Hepatocyte (in vitro differentiated cells): ENCODE measurements around the gene LMX1A. TPM values are rescaled to one million over a fixed set of nuclear protein-coding genes. Genes with fewer than 3 reads are reported as not detected.

Experiments
- DNase-seq: peaks from one replicate; pipeline ENCODE4 v3.0.0-alpha.2; 2016; ENCODE audit warnings: low spot score
- H2AFZ ChIP-seq: fragments of 200-600 bp; sonication (generic); 2 replicates; pipeline ENCODE4 v1.6.0; 2016; ENCODE audit warnings: antibody characterized with exemption, mild to moderate bottlenecking
- H3K27ac ChIP-seq: fragments of 200-600 bp; sonication (generic); 2 replicates; pipeline ENCODE4 v1.5.1; 2016; ENCODE audit warnings: mild to moderate bottlenecking
- H3K27me3 ChIP-seq: fragments of 200-600 bp; sonication (generic); 2 replicates; pipeline ENCODE4 v1.6.1; 2016
- H3K36me3 ChIP-seq: fragments of 200-600 bp; sonication (generic); replicated peaks from 2 replicates; pipeline ENCODE4 v1.5.1; 2016; ENCODE audit warnings: low read depth; ENCODE audit not compliant: insufficient read depth
- H3K4me1 ChIP-seq: fragments of 200-600 bp; sonication (generic); 2 replicates; pipeline ENCODE4 v1.5.1; 2016; ENCODE audit warnings: mild to moderate bottlenecking, moderate library complexity; ENCODE audit not compliant: insufficient read depth
- H3K4me2 ChIP-seq: fragments of 200-600 bp; sonication (generic); 2 replicates; pipeline ENCODE4 v1.6.0; 2016
- H3K4me3 ChIP-seq: fragments of 200-600 bp; sonication (generic); 2 replicates; pipeline ENCODE4 v1.5.1; 2016; ENCODE audit warnings: mild to moderate bottlenecking
- H3K79me2 ChIP-seq: fragments of 200-600 bp; sonication (generic); 2 replicates; pipeline ENCODE4 v1.6.0; 2017; ENCODE audit warnings: mild to moderate bottlenecking
- H3K9me2 ChIP-seq: fragments of 200-600 bp; sonication (generic); replicated peaks from 2 replicates; pipeline ENCODE4 v1.6.0; 2017; ENCODE audit warnings: mild to moderate bottlenecking; ENCODE audit not compliant: insufficient read depth
- H3K9me3 ChIP-seq: fragments of 200-600 bp; sonication (generic); 2 replicates; pipeline ENCODE4 v1.5.1; 2016; ENCODE audit warnings: low read depth, mild to moderate bottlenecking
- H4K20me1 ChIP-seq: fragments of 200-600 bp; sonication (generic); 2 replicates; pipeline ENCODE4 v1.6.0; 2016; ENCODE audit warnings: mild to moderate bottlenecking; ENCODE audit not compliant: insufficient read depth, poor library complexity, severe bottlenecking
- CTCF ChIP-seq: fragments of 200-600 bp; sonication (generic); IDR thresholded peaks from 2 replicates; pipeline ENCODE4 v1.5.1; 2016; ENCODE audit warnings: antibody characterized with exemption, mild to moderate bottlenecking; ENCODE audit not compliant: poor library complexity
- EZH2 ChIP-seq: fragments of 200-600 bp; sonication (generic); IDR thresholded peaks from 2 replicates; pipeline ENCODE4 v1.6.1; 2016; ENCODE audit warnings: antibody characterized with exemption, mild to moderate bottlenecking, borderline replicate concordance
- EZH2phosphoT487 ChIP-seq: fragments of 200-600 bp; sonication (generic); IDR thresholded peaks from one replicate; pipeline ENCODE4 v1.6.1; 2018; ENCODE audit warnings: antibody characterized with exemption, mild to moderate bottlenecking, low read depth, moderate library complexity; ENCODE audit not compliant: unreplicated experiment, severe bottlenecking
- WGBS: methylation state at CpG from one replicate; pipeline ENCODE4 v1.1.6; 2016; ENCODE audit warnings: low lambda C conversion rate; ENCODE audit errors: missing lambda C conversion rate; 5-methylcytosine and 5-hydroxymethylcytosine counted together
- polyA plus RNA-seq: library from polyadenylated mRNA; unstranded; fragments of >200 nt; fragmentation: Nextera tagmentation; extraction: Ambion mirVana; gene quantifications from 2 replicates; pipeline ENCODE4 v1.2.1, GENCODE V29; 2016
- total RNA-seq: library from RNA; depleted of rRNA; stranded (reverse); fragments of >200 nt; gene quantifications from 2 replicates; pipeline ENCODE4 v1.2.3, GENCODE V29; 2014

Gene LMX1A
- total and polyA plus RNA-seq, 2 experiments from 2014 or later = not detected

DNA sequence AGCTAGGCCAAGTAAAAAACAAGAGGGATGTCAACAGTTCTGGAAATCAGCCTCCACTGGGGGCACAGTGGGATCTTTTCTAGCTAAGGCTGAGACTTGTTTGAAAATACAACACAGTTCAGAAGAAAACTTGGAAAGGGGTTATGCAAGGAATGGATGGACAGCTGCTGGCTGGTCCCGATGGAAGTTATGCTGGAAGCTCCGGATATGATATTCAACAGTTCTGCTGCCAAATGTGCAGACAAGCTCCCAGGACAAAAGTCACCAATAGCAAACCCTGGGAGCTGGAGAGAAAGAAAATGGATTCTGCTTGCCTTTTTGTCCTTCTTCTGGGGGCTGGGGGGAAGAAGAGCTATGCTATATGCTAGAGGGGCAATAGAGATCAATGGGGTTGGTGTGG, 14.3 kb downstream of the LMX1A start:
- WGBS = 90% methylated on average over 2 of the region's 2 CpGs

DNA sequence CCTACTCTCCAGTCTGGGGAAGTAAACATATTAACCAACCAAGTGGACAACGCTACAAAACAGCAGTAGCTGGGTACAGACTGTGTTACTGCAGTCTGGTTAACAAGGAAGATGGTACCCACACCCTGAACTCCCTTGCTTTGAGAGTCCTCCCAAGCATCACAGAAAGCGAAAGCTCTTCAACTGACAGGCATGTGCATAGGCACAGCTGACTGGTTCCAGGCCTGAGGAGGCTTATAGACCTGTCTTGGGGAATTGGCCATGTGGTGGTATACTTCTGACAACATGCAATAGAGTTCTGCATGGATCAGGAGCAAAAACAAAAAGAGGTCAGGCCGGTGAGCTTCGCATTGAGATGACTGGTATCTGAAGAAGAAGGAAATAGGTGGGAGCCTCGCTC, 17.4 kb downstream of the LMX1A start:
- no peak overlapping the region for H3K27ac ChIP-seq
- no peak overlapping the region for H3K4me3 ChIP-seq
- H3K27me3 ChIP-seq = peaks cover 24% of the 10 kb centered on the region
- no peak overlapping the region for H3K4me2 ChIP-seq
- H3K79me2 ChIP-seq = no peaks in the 10 kb centered on the region
- WGBS = 94% methylated on average over 5 of the region's 5 CpGs
- DNase-seq = no peak
- H4K20me1 ChIP-seq = no peaks in the 10 kb centered on the region
- H2AFZ ChIP-seq = no peak overlapping the region
- H3K9me2 ChIP-seq = no peaks in the 10 kb centered on the region
- no peak for TF ChIP-seq EZH2phosphoT487
- no peak for TF ChIP-seq EZH2
- TF ChIP-seq CTCF = no peak
- H3K36me3 ChIP-seq = no peaks in the 10 kb centered on the region
- H3K4me1 ChIP-seq = no peaks in the 10 kb centered on the region
- no peaks in the 10 kb centered on the region for H3K9me3 ChIP-seq

More for the DNA sequence above, 14.3 kb downstream of the LMX1A start:
- Histone ChIP-seq H4K20me1 (no peaks in the 10 kb centered on the region), H3K4me1 (no peaks in the 10 kb centered on the region), H3K27ac (no peak overlapping the region), H3K27me3 (peaks cover 52% of the 10 kb centered on the region), H3K9me3 (no peaks in the 10 kb centered on the region), H3K4me3 (no peak overlapping the region), H3K9me2 (no peaks in the 10 kb centered on the region), H3K4me2 (no peak overlapping the region), H2AFZ (no peak overlapping the region), H3K36me3 (no peaks in the 10 kb centered on the region), H3K79me2 (no peaks in the 10 kb centered on the region)
- no peak for DNase-seq
- no peak for TF ChIP-seq EZH2phosphoT487
- TF ChIP-seq CTCF = no peak
- TF ChIP-seq EZH2 = no peak

DNA sequence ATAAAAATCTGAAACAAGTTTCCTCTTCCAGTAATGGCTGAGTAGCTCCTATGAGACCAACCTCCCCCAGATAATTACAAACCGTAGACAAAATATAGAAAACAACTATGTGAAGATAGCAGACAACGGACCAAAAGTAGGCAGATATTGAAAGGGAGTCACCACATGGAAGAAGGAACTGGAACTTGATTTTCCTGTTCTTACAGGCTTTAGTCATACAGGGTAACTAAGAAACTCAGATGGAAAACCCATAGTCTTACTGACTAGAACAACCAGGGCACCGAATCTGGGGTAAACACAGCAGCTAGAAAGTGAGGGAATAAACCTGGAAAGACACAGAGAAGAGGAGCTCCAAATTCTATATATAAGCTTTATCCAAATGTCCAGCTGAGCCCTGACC, 26.0 kb downstream of the LMX1A start:
- 54% methylated on average over 3 of the region's 3 CpGs for WGBS
- Histone ChIP-seq H3K27ac (no peak overlapping the region), H4K20me1 (no peaks in the 10 kb centered on the region), H3K36me3 (no peaks in the 10 kb centered on the region), H3K27me3 (no peaks in the 10 kb centered on the region), H3K79me2 (no peaks in the 10 kb centered on the region), H3K4me1 (no peaks in the 10 kb centered on the region), H2AFZ (no peak overlapping the region), H3K4me3 (no peak overlapping the region), H3K4me2 (no peak overlapping the region), H3K9me2 (no peaks in the 10 kb centered on the region), H3K9me3 (no peaks in the 10 kb centered on the region)
- no peak for DNase-seq
- no peak for TF ChIP-seq EZH2phosphoT487
- TF ChIP-seq CTCF = no peak
- no peak for TF ChIP-seq EZH2

DNA sequence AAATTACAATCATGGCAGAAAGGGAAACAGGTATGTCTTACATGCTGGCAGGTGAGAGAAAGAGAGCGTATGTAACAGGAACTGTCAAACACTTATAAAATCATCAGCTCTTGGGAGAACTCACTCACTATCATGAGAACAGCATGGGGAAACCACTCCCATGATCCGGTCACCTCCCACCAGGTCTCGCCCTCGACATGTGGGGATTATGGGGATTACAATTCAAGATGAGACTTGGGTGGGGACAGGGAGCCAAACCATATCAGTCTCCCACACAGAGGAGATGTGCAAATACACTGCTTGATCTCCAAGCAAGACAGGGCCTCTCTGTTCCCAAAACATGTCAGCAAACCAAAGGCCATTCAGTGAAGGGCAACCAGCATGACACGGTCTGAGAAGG, 27.4 kb downstream of the LMX1A start:
- no peak overlapping the region for H2AFZ ChIP-seq
- H3K36me3 ChIP-seq = no peaks in the 10 kb centered on the region
- H3K79me2 ChIP-seq = no peaks in the 10 kb centered on the region
- 74% methylated on average over 5 of the region's 5 CpGs for WGBS
- no peaks in the 10 kb centered on the region for H3K4me1 ChIP-seq
- H3K9me3 ChIP-seq = no peaks in the 10 kb centered on the region
- H3K4me3 ChIP-seq = no peak overlapping the region
- H3K9me2 ChIP-seq = no peaks in the 10 kb centered on the region
- TF ChIP-seq CTCF = no peak
- no peak for TF ChIP-seq EZH2
- no peak for TF ChIP-seq EZH2phosphoT487
- no peak for DNase-seq
- H3K4me2 ChIP-seq = no peak overlapping the region
- no peak overlapping the region for H3K27ac ChIP-seq
- no peaks in the 10 kb centered on the region for H4K20me1 ChIP-seq
- no peaks in the 10 kb centered on the region for H3K27me3 ChIP-seq
